K562 (cell line): Measurements from ENCODE around the gene MUC22. TPM values are rescaled to one million over a fixed set of nuclear protein-coding genes. Genes with fewer than 3 reads are reported as not detected.

ENCODE experiments used
- CTCF ChIP-seq, 3 experiments: IDR thresholded peaks in 2 of 3; conservative IDR thresholded peaks in 1 of 3; 2 replicates each; pipeline ENCODE4 v1.5.1; 2011 to 2012; ENCODE audit warnings: low read length in 3 of 3, mild to moderate bottlenecking in 3 of 3, control low read depth in 2 of 3, improper control_type of control experiment in 1 of 3, inconsistent platforms in 1 of 3, low read depth in 1 of 3, mixed read lengths in 1 of 3, moderate library complexity in 1 of 3; ENCODE audit not compliant: insufficient read depth in 2 of 3
- DMBX1 ChIP-seq: fragments of 250-450 bp; sonication (Bioruptor Pico); IDR thresholded peaks from 2 replicates; pipeline ENCODE4 v1.8.0; 2022; ENCODE audit warnings: inconsistent platforms, mild to moderate bottlenecking, moderate library complexity, borderline replicate concordance
- HNRNPLL ChIP-seq: fragments of 200-400 bp; formaldehyde crosslinking; IDR thresholded peaks from 2 replicates; pipeline ENCODE4 v1.6.1; 2017; ENCODE audit warnings: low read length, low read depth, mild to moderate bottlenecking; ENCODE audit not compliant: poor library complexity, severe bottlenecking
- MGA ChIP-seq: fragments of 450-650 bp; IDR thresholded peaks from 2 replicates; pipeline ENCODE4 v1.6.1; 2016; ENCODE audit warnings: mild to moderate bottlenecking, moderate library complexity
- SNAPC5 ChIP-seq: fragments of 250-450 bp; sonication (Bioruptor Pico); IDR thresholded peaks from 2 replicates; pipeline ENCODE4 v1.8.0; 2021; ENCODE audit warnings: moderate library complexity, mild to moderate bottlenecking, inconsistent platforms
- SRSF7 ChIP-seq: fragments of 200-400 bp; formaldehyde crosslinking; optimal IDR thresholded peaks from 2 replicates; pipeline ENCODE3; 2017; ENCODE audit warnings: mild to moderate bottlenecking, low read depth, low read length
- ZMIZ1 ChIP-seq, 2 experiments: fragments of 150-350 bp in 1 of 2; IDR thresholded peaks; 2 replicates each; pipeline ENCODE4 v1.6.1; 2012 to 2016; ENCODE audit warnings: low read depth in 2 of 2, low read length in 2 of 2, mild to moderate bottlenecking in 1 of 2, moderate library complexity in 1 of 2
- ZNF23 ChIP-seq: fragments of 250-450 bp; sonication (Bioruptor Pico); IDR thresholded peaks from 2 replicates; pipeline ENCODE4 v1.4.0; 2020; ENCODE audit warnings: mild to moderate bottlenecking
- ZNF76 ChIP-seq: fragments of 250-450 bp; sonication (Bioruptor Pico); IDR thresholded peaks from 2 replicates; pipeline ENCODE4 v1.4.0; 2020; ENCODE audit warnings: mild to moderate bottlenecking, moderate library complexity, borderline replicate concordance
- polyA plus RNA-seq, 8 experiments: library from polyadenylated mRNA; depleted of rRNA in 4 of 8; stranded (reverse) in 5 of 8; unstranded in 3 of 8; fragments of >200 nt; fragmentation: Nextera tagmentation in 2 of 8; fragmentation: Illumina TruSeq in 1 of 8; extraction: Ambion mirVana in 2 of 8; extraction: Trizol in 1 of 8; gene quantifications; 2 replicates each; pipeline versions ENCODE4 v1.2.1 to v1.2.3, GENCODE V29; 2011 to 2014; ENCODE audit warnings: inconsistent platforms in 1 of 8, missing spikeins in 1 of 8
- total RNA-seq, 7 experiments: library from RNA; depleted of rRNA in 6 of 7; stranded (reverse); fragments of >200 nt in 6 of 7; fragmentation: Illumina TruSeq in 2 of 7; extraction: Trizol in 2 of 7; gene quantifications; 2 replicates each; pipeline versions ENCODE4 v1.2.1 to v1.2.3, GENCODE V29; 2011 to 2021; ENCODE audit warnings: low replicate concordance in 1 of 7

The MUC22 gene
- total and polyA plus RNA-seq, 9 of the 15 experiments (the other 6 are each of a cell fraction or from before 2014, with no cell fraction given): 0.01 to 0.03 TPM; not detected in 7

GRCh38 chr6:31083742-31084354 lies 73.6 kb downstream of the MUC22 start (continued):
- TF ChIP-seq MGA: 0 out of 2 replicates have a peak, but pooled peaks have one; percentile 28
- TF ChIP-seq HNRNPLL: no peak
- no peak for TF ChIP-seq ZNF76 (CRISPR knock-in tag)
- TF ChIP-seq ZNF23: no peak
- no peak for TF ChIP-seq ZMIZ1 (IDR thresholded peaks at IDR 0.05; ENCODE audit: low read depth in 2 of 2, low read length in 2 of 2)
- no peak for TF ChIP-seq SRSF7
- peak; percentile 78 to 89 (median 84) for TF ChIP-seq CTCF (IDR thresholded peaks at IDR 0.05 in 2 of 3, conservative IDR thresholded peaks at IDR 0.05 in 1 of 3; ENCODE audit: insufficient read depth in 2 of 3, low read depth in 1 of 3, low read length in 3 of 3)
- TF ChIP-seq SNAPC5 (CRISPR knock-in tag): no peak
- no peak for TF ChIP-seq DMBX1 (CRISPR knock-in tag)
